ENCODE measurements around the gene CSPG4. TPM values are rescaled to one million over a fixed set of nuclear protein-coding genes. Genes with fewer than 3 reads are reported as not detected.
"Not testable (repeated sequence)": the region's sequence is repeated elsewhere in the genome, so short reads cannot be mapped to it uniquely, and the experiment has no call there.

Gene CSPG4
- total and polyA plus RNA-seq, 2 of the 8 experiments (the other 6 are each of a cell fraction or from before 2014, with no cell fraction given) = 1.4 to 3.0 TPM

- POLR2A ChIA-PET (ENCODE audit: partially characterized antibody) = interaction anchor here (1.3 kb wide), 1 partner anchor 10 kb away, joined by 3 read pairs; no protein-coding TSS in a partner anchor
- not testable (repeated sequence) for H2BK20ac ChIP-seq (ENCODE audit: low read length); H3K27me3 ChIP-seq (replicated peaks in 1 of 4; ENCODE audit: control insufficient read depth in 3 of 4, extremely low read depth in 1 of 4, insufficient read depth in 3 of 4, low read length in 3 of 4); H3K18ac ChIP-seq (ENCODE audit: extremely low read depth, low read length); H3K79me2 ChIP-seq (ENCODE audit: control insufficient read depth in 1 of 2, insufficient read depth in 2 of 2, low read length in 2 of 2); DNase-seq (ENCODE audit: low read depth in 1 of 2, low spot score in 2 of 2); H3K36me3 ChIP-seq (ENCODE audit: control insufficient read depth in 2 of 4, insufficient read depth in 4 of 4, low read length in 3 of 4); H3K9ac ChIP-seq (replicated peaks in 1 of 4; ENCODE audit: extremely low read depth in 1 of 4, low read depth in 3 of 4, low read length in 3 of 4); H3K4me3 ChIP-seq (ENCODE audit: extremely low read depth in 1 of 4, insufficient read depth in 2 of 4, low read depth in 3 of 4, low read length in 4 of 4); H2AK5ac ChIP-seq (ENCODE audit: low read depth, low read length); H3K27ac ChIP-seq (ENCODE audit: low read depth, low read length); H2AFZ ChIP-seq (ENCODE audit: low read length); H2BK5ac ChIP-seq (ENCODE audit: low read depth, low read length); H3K14ac ChIP-seq (ENCODE audit: insufficient read length); H4K20me1 ChIP-seq (replicated peaks in 1 of 2; ENCODE audit: control insufficient read depth in 1 of 2, insufficient read depth in 2 of 2, low read length in 2 of 2); H4K8ac ChIP-seq (ENCODE audit: extremely low read depth, insufficient read depth, low read length); H2BK120ac ChIP-seq (replicated peaks; ENCODE audit: low read depth, low read length); H3K9me3 ChIP-seq (ENCODE audit: insufficient read depth in 2 of 2, low read depth in 1 of 2, low read length in 1 of 2); H3K4me2 ChIP-seq (ENCODE audit: insufficient read depth in 1 of 2, low read depth in 2 of 2, low read length in 2 of 2); H3K79me1 ChIP-seq (ENCODE audit: low read depth, low read length); H3K56ac ChIP-seq (replicated peaks; ENCODE audit: insufficient read length, low read depth, low read length); H3K4me1 ChIP-seq (replicated peaks in 1 of 4; ENCODE audit: control insufficient read depth in 3 of 4, insufficient read depth in 4 of 4, low read length in 3 of 4); H3K4ac ChIP-seq (replicated peaks; ENCODE audit: insufficient read length, low read depth, low read length); FAIRE-seq; H2BK12ac ChIP-seq (ENCODE audit: low read depth, low read length); H3K23ac ChIP-seq (ENCODE audit: insufficient read length); H2BK15ac ChIP-seq (ENCODE audit: low read length); H4K91ac ChIP-seq (replicated peaks; ENCODE audit: insufficient read length, low read length); H3K23me2 ChIP-seq (ENCODE audit: low read depth, low read length); H4K5ac ChIP-seq (ENCODE audit: insufficient read length, low read depth, low read length)
- CTCF ChIA-PET (ENCODE audit: partially characterized antibody) = interaction anchor here (0.7 to 1.1 kb wide), 2 partner anchors 24 to 30 kb away, joined by 3 to 4 read pairs; no protein-coding TSS in a partner anchor
- 100% methylated on average over 1 of the region's 4 CpGs; no CpG with 5 or more reads in 1 of the 2 experiments for WGBS, 2 experiments (ENCODE audit: extremely low coverage in 1 of 2, insufficient coverage in 1 of 2, insufficient read length in 1 of 2, insufficient replicate concordance in 2 of 2, low coverage in 1 of 2, low lambda C conversion rate in 2 of 2, missing lambda C conversion rate in 1 of 2)
Observed at GRCh38 chr15:75762357-75762718, 49.7 kb upstream of the CSPG4 start.

All from H1 (cell line).